ENCODE measurements around the gene CDK6. TPM values are rescaled to one million over a fixed set of nuclear protein-coding genes. Genes with fewer than 3 reads are reported as not detected.

The CDK6 gene
- total and polyA plus RNA-seq, 9 of the 15 experiments (the other 6 are each of a cell fraction or from before 2014, with no cell fraction given), result 7.6 to 109 (median 44.4) TPM

- TF ChIP-seq ZNF589 (CRISPR knock-in tag; IDR thresholded peaks at IDR 0.05; ENCODE audit: low read depth) (no peak), KLF10 (CRISPR knock-in tag; IDR thresholded peaks at IDR 0.05) (no peak), POLR2G (IDR thresholded peaks at IDR 0.05; ENCODE audit: low read depth, low read length) (no peak), NONO (IDR thresholded peaks at IDR 0.05; ENCODE audit: low read depth in 2 of 2, low read length in 1 of 2) (no peak), CEBPB (tag; IDR thresholded peaks at IDR 0.05) (no peak), ZNF696 (CRISPR knock-in tag; conservative IDR thresholded peaks at IDR 0.05) (no peak), FOXA3 (CRISPR knock-in tag; conservative IDR thresholded peaks at IDR 0.05 in 1 of 2, IDR thresholded peaks at IDR 0.05 in 1 of 2) (no peak), ZNF592 (IDR thresholded peaks at IDR 0.05) (no peak), EGR1 (conservative IDR thresholded peaks at IDR 0.05) (no peak), DDX20 (tag; IDR thresholded peaks at IDR 0.05; ENCODE audit: low read depth) (no peak), HNRNPLL (IDR thresholded peaks at IDR 0.05; ENCODE audit: low read depth, low read length, poor library complexity, severe bottlenecking) (no peak), RBM34 (IDR thresholded peaks at IDR 0.05; ENCODE audit: borderline replicate concordance, insufficient read depth, low read length) (no peak), HCFC1 (IDR thresholded peaks at IDR 0.05; ENCODE audit: low read depth, low read length) (no peak), NR2F6 (CRISPR knock-in tag; IDR thresholded peaks at IDR 0.05) (no peak), CHD1 (IDR thresholded peaks at IDR 0.05; ENCODE audit: low read length) (no peak), ZNF639 (CRISPR knock-in tag; conservative IDR thresholded peaks at IDR 0.05 in 1 of 2, IDR thresholded peaks at IDR 0.05 in 1 of 2) (no peak)
- in situ Hi-C loops (cut with MboI) (loop anchor here (10.0 kb wide), 1 partner anchor 357 kb away; no protein-coding TSS in a partner anchor), intact Hi-C loops (cut with micrococcal nuclease) (no loop called here)
- ATAC-seq (no peak; the same call in 2 of the 3 replicates), FAIRE-seq (no peak), DNase-seq (ENCODE audit: extremely low read depth in 1 of 4, low spot score in 3 of 4) (no peak)
- no peaks in the 10 kb centered on the region; the same call in 2 of the 3 replicates for H3K79me2 ChIP-seq (ENCODE audit: control insufficient read depth, insufficient read depth, low read length)
- ChIA-PET CTCF (ENCODE audit: low intra/inter-chr PET ratio) (no interaction called here), POLR2A (interaction anchor here (1.1 kb wide), 1 partner anchor 9 kb away, joined by 3 read pairs; no protein-coding TSS in a partner anchor)
- BruUV-seq (replicated peaks), result no TSS peak
- H4K20me1 ChIP-seq (replicated peaks; ENCODE audit: control insufficient read depth, insufficient read depth, low read length), result peaks cover 9% of the 10 kb centered on the region; the same call in 1 of the 2 replicates
- H3K27ac ChIP-seq (ENCODE audit: extremely low read depth, low read depth, low read length), result no peak overlapping the region
- peaks cover 3% of the 10 kb centered on the region; the same call in 2 of the 3 replicates for H3K36me3 ChIP-seq (ENCODE audit: control insufficient read depth, insufficient read depth, low read length)
- no peak overlapping the region for H3K9ac ChIP-seq (ENCODE audit: insufficient read depth in 1 of 2, low read depth in 2 of 2, low read length in 2 of 2)
- H3K9me3 ChIP-seq (replicated peaks; ENCODE audit: control insufficient read depth, insufficient read depth, low read depth, low read length), result no peaks in the 10 kb centered on the region
- H3K4me1 ChIP-seq (replicated peaks in 1 of 2; ENCODE audit: control insufficient read depth in 2 of 2, insufficient read depth in 2 of 2, low read length in 2 of 2), result peaks cover 7 to 11% of the 10 kb centered on the region in 2 experiments; a peak in 3 of 5 replicates
- no peak overlapping the region for H3K4me2 ChIP-seq (ENCODE audit: insufficient read depth, low read length)
- 93% methylated on average over 2 of the region's 2 CpGs for WGBS (ENCODE audit: insufficient coverage, low coverage, missing lambda C conversion rate)
- no peaks in the 10 kb centered on the region for H3K27me3 ChIP-seq (ENCODE audit: control insufficient read depth in 2 of 2, insufficient read depth in 2 of 2, low read length in 2 of 2)
- no peak overlapping the region for H2AFZ ChIP-seq (ENCODE audit: low read depth, low read length)
- no peak overlapping the region for H3K4me3 ChIP-seq
- no peaks in the 10 kb centered on the region for H3K9me1 ChIP-seq (ENCODE audit: control insufficient read depth, insufficient read depth, low read length)
These were observed 139.0 kb downstream of the CDK6 start for GRCh38 chr7:92697414-92697813.

Measured in K562 (cell line).